ENCODE measurements around the gene SETD3. TPM values are rescaled to one million over a fixed set of nuclear protein-coding genes. Genes with fewer than 3 reads are reported as not detected.
"Not testable (repeated sequence)": the region's sequence is repeated elsewhere in the genome, so short reads cannot be mapped to it uniquely, and the experiment has no call there.

SETD3 gene
- total RNA-seq, 4 donors from 2014 or later = 29.1 to 65.4 (median 36.3) TPM

DNA sequence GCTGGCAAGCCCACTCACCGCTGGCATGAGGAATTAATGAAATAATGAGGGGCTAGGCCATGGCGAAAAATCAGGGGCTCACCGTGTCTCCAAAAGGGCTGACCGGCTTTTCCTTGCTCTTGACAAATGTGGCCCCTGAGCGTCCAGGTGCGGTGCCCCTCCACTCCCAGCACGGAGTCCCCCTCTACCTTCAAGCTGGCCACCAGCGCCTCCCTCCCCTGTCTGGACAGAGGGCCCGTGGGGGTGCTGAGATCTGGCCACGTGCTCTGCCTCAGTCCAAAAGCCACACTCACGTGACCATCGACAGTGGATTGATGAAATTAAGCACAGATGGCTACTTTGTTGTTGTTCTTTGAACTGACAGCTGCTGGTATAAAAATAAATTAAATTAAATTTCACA is 129.9 kb downstream of the SETD3 start:
- no peaks in the 10 kb centered on the region for H3K4me1 ChIP-seq
- no peaks in the 10 kb centered on the region for H3K9me3 ChIP-seq
- no peak for DNase-seq
- 60 to 83% methylated on average over 6 to 9 of the region's 12 CpGs for WGBS, 2 donors
- no peak for TF ChIP-seq CTCF (IDR thresholded peaks at IDR 0.05)
- H3K4me3 ChIP-seq = no peak overlapping the region
- H3K36me3 ChIP-seq = no peaks in the 10 kb centered on the region
- no peak overlapping the region for H3K27ac ChIP-seq
- H3K27me3 ChIP-seq = peaks cover 0 to 33% (median 0%) of the 10 kb centered on the region in 4 donors
- intact Hi-C loops (cut with DNase I) = no loop called here

- peaks cover 0 to 41% (median 0%) of the 10 kb centered on the region in 4 donors for H3K27me3 ChIP-seq
- no peaks in the 10 kb centered on the region for H3K36me3 ChIP-seq
- 79 to 84% methylated on average over 4 to 5 of the region's 13 CpGs for WGBS, 2 donors
- no peak for DNase-seq
- TF ChIP-seq CTCF (IDR thresholded peaks at IDR 0.05) (no peak), POLR2A (IDR thresholded peaks at IDR 0.05) (no peak)
- intact Hi-C loops (cut with DNase I) = no loop called here
- H3K9me3 ChIP-seq = no peaks in the 10 kb centered on the region
- no peak overlapping the region for H3K27ac ChIP-seq
- no peaks in the 10 kb centered on the region for H3K4me1 ChIP-seq
- no peak overlapping the region for H3K4me3 ChIP-seq
Observed at GRCh38 chr14:99349721-99350495, 130.8 kb downstream of the SETD3 start.

DNA sequence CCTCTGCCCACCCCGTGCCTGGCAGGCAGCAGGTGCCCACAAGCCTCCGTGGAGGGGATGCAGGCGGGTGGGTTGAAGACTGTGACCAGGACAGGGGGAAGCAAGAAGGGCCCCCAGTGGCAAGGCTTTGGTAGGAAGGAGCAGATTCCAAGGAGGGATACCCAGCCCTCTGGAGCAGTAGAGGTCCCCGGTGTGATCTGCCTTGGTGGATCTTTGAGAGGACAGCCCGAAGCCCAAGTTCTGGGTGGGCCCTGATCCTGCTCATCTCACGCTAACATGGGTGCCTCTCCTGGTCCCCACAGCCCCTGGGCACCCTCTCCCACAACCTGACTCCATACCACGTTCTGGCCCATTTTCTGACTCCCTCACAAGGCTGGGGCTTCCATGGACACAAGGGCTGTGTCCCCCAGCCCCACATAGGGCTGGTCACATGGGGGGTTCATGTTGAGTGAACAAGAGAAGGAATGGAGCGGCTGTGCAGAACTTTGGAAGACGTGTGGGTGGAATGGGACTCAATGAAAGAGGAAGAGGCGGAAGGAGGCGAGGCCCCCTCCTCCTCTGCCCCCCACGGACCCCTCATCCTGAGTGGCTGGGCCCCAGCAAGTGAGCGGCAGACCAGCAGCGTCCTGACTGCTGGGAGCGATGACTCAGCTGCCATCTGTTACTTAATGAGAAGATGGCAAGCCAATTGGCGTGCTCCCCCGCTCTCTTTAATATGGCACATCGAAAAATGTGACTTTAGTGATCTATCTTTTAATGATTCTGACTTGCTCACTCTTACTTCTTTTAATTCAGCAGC is 131.6 kb downstream of the SETD3 start:
- H3K9me3 ChIP-seq = no peaks in the 10 kb centered on the region
- DNase-seq = no peak
- no peak overlapping the region for H3K4me3 ChIP-seq
- H3K27ac ChIP-seq = no peak overlapping the region
- no peak for TF ChIP-seq POLR2A (IDR thresholded peaks at IDR 0.05)
- TF ChIP-seq CTCF (IDR thresholded peaks at IDR 0.05) = no peak
- 79 to 85% methylated on average over 13 to 17 of the region's 18 CpGs for WGBS, 2 donors
- no peaks in the 10 kb centered on the region for H3K4me1 ChIP-seq
- H3K27me3 ChIP-seq = peaks cover 0 to 50% (median 0%) of the 10 kb centered on the region in 4 donors
- intact Hi-C loops (cut with DNase I) = no loop called here
- no peaks in the 10 kb centered on the region for H3K36me3 ChIP-seq

- H3K9me3 ChIP-seq; H3K4me1 ChIP-seq; H3K4me3 ChIP-seq; H3K36me3 ChIP-seq; intact Hi-C loops (cut with DNase I); H3K27ac ChIP-seq; DNase-seq: not testable (repeated sequence)
- peaks cover 0 to 55% (median 0%) of the 10 kb centered on the region in 4 donors for H3K27me3 ChIP-seq
- 83 to 91% methylated on average over 30 to 31 of the region's 31 CpGs for WGBS, 2 donors
Observed at GRCh38 chr14:99348231-99348630, 132.4 kb downstream of the SETD3 start.

Small RNA genes within 50 kb of the gene (small RNA-seq; reads per million reads assigned to genes)
- gene RNU6-91P = 0 reads per million in 4 donors

Other genes with a start within 250 kb of the SETD3 start
- 10 to 100 TPM; 10.1 to 19.3 (median 12.9) TPM for gene BCL11B, start 208.7 kb downstream of the SETD3 start, total RNA-seq
- gene CCNK, start 550 bp upstream of the SETD3 start, total RNA-seq = 10 to 100 TPM; 13.4 to 39.9 (median 29.5) TPM
- 10 to 100 TPM; 23.4 to 52.0 (median 27.1) TPM for gene CCDC85C, start 123.3 kb upstream of the SETD3 start, total RNA-seq
- 1 to 10 TPM in 1 of 4 donors, under 1 TPM in 2, not detected in 1; 0.22 to 1.3 (median 0.59) TPM for gene HHIPL1, start 164.3 kb upstream of the SETD3 start, total RNA-seq
- 1 to 10 TPM in 1 of 4 donors, under 1 TPM in 1, not detected in 2; 0.04 to 1.1 TPM for gene CYP46A1, start 203.4 kb upstream of the SETD3 start, total RNA-seq